ENCODE measurements around the gene FAAH2. TPM values are rescaled to one million over a fixed set of nuclear protein-coding genes. Genes with fewer than 3 reads are reported as not detected.

The FAAH2 gene, protein sequence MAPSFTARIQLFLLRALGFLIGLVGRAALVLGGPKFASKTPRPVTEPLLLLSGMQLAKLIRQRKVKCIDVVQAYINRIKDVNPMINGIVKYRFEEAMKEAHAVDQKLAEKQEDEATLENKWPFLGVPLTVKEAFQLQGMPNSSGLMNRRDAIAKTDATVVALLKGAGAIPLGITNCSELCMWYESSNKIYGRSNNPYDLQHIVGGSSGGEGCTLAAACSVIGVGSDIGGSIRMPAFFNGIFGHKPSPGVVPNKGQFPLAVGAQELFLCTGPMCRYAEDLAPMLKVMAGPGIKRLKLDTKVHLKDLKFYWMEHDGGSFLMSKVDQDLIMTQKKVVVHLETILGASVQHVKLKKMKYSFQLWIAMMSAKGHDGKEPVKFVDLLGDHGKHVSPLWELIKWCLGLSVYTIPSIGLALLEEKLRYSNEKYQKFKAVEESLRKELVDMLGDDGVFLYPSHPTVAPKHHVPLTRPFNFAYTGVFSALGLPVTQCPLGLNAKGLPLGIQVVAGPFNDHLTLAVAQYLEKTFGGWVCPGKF
- not detected in 2 replicates for polyA plus RNA-seq (2011; rRNA removed)
- polyA minus RNA-seq (2011; rRNA and poly(A)+ RNA removed), result 0.09 TPM in 1 of 2 replicates, not detected in the other

DNA sequence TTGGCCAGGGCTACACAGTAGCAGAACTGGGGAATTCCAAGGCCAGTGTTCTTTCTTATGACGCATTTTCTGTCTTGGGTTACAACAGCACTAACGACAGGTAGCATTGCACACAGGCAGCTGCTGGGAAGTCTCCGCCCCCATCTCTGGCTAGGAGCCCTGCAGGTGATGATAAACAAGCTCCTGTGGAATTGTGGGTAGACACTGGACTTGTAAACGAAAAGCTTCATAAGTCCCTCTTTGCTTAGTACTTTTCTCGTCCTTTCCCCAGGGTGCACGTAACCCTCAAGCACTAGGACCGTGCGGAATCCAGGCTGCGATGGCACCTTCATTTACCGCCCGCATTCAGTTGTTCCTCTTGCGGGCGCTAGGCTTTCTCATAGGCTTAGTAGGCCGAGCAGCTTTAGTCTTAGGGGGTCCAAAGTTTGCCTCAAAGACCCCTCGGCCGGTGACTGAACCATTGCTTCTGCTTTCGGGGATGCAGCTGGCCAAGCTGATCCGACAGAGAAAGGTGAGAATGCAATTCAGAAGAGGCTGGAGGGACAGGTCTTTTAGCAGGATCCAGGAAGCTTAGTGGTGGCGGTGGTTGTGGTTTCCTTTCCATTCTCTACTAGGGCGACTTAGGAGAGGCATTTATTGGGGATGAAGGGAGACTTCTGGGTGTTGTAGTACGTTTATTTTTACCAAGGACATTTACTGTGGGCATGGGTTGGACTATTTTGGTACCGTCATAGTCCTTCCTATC is at the start of gene FAAH2:
FAAH2 (plus strand) TSS at position 200 of the 745 bp plus-strand sequence; CDS start at position 320, 120 bp downstream.
- ChIA-PET POLR2A (no interaction called here), CTCF (interaction anchor here (1.3 kb wide), 1 partner anchor 17 kb away, joined by 3 read pairs; no protein-coding TSS in a partner anchor)
- Histone ChIP-seq H3K36me3 (ENCODE audit: control insufficient read depth, insufficient read depth, low read length) (no peaks in the 10 kb centered on the region), H3K27me3 (ENCODE audit: control insufficient read depth, insufficient read depth, low read length) (no peaks in the 10 kb centered on the region), H3K4me3 (ENCODE audit: low read depth, low read length) (no peak within 1 kb of the TSS)
- TF ChIP-seq, protein P1, sequence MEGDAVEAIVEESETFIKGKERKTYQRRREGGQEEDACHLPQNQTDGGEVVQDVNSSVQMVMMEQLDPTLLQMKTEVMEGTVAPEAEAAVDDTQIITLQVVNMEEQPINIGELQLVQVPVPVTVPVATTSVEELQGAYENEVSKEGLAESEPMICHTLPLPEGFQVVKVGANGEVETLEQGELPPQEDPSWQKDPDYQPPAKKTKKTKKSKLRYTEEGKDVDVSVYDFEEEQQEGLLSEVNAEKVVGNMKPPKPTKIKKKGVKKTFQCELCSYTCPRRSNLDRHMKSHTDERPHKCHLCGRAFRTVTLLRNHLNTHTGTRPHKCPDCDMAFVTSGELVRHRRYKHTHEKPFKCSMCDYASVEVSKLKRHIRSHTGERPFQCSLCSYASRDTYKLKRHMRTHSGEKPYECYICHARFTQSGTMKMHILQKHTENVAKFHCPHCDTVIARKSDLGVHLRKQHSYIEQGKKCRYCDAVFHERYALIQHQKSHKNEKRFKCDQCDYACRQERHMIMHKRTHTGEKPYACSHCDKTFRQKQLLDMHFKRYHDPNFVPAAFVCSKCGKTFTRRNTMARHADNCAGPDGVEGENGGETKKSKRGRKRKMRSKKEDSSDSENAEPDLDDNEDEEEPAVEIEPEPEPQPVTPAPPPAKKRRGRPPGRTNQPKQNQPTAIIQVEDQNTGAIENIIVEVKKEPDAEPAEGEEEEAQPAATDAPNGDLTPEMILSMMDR (IDR thresholded peaks at IDR 0.05; ENCODE audit: insufficient read depth, low read depth, low read length), result no peak
- no peak for DNase-seq (ENCODE audit: low read depth)

DNA sequence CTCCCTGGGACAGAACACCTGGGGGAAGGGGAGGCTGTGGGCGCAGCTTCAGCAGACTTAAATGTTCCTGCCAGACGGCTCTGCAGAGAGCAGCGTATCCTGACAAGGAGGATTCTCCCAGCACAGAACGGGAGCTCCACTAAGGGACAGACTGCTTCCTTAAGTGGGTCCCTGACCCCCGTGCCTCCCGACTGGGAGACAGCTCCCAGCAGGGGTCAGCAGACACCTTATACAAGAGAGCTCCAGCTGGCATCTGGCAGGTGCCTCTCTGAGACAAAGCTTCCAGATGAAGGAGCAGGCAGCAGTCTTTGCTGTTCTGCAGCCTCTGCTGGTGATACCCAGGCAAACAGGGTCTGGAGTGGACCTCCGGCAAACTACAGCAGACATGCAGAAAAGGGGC is 44.5 kb upstream of the FAAH2 start:
- no peak overlapping the region for H3K4me3 ChIP-seq (ENCODE audit: low read depth, low read length)
- ChIA-PET POLR2A (no interaction called here), CTCF (no interaction called here)
- TF ChIP-seq, protein P1 (IDR thresholded peaks at IDR 0.05; ENCODE audit: insufficient read depth, low read depth, low read length), result no peak
- H3K36me3 ChIP-seq (ENCODE audit: control insufficient read depth, insufficient read depth, low read length), result no peaks in the 10 kb centered on the region
- DNase-seq (ENCODE audit: low read depth), result no peak
- no peaks in the 10 kb centered on the region for H3K27me3 ChIP-seq (ENCODE audit: control insufficient read depth, insufficient read depth, low read length)

DNA sequence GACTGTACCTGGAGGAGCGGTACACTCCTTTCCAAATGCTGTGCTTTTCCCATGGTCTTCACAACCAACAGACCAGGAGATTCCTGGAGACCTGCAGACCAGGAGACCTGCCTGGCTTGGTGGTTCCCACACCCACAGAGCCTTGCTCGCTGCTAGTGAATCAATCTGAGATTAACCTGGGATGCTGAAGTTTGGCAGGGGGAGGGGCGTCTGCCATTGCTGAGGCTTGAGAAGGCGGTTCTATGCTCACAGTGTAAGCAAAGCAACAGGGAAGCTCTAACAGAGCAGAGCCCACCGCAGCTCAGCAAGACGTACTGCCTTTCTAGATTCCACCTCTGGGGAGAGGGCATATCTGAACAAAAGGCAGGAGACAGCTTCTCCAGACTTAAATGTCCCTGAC is 34.5 kb upstream of the FAAH2 start:
- no peaks in the 10 kb centered on the region for H3K36me3 ChIP-seq (ENCODE audit: control insufficient read depth, insufficient read depth, low read length)
- CTCF ChIA-PET, result no interaction called here
- POLR2A ChIA-PET, result no interaction called here

DNA sequence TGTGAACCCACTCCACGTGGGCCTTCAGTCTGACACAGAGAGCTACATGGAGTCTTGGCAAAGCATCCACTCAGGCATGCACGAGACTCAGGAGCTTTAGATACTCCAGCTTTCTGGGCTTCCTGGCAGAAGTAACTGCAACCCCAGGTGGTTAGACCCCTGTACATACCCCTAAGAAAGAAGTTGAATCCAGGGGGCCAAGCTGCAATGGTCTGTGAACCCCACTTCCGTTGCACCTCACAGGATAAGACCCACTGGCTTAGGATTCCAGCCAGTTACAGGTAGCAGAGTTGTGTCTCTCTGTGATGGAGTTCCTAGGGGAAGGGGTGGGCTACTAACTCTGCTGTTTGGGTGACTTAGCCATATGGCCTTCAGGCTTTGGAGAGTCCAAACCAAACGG is 21.4 kb upstream of the FAAH2 start:
- Histone ChIP-seq H3K27me3 (ENCODE audit: control insufficient read depth, insufficient read depth, low read length) (no peaks in the 10 kb centered on the region), H3K36me3 (ENCODE audit: control insufficient read depth, insufficient read depth, low read length) (no peaks in the 10 kb centered on the region), H3K4me3 (ENCODE audit: low read depth, low read length) (no peak overlapping the region)
- DNase-seq (ENCODE audit: low read depth), result no peak
- ChIA-PET CTCF (no interaction called here), POLR2A (no interaction called here)
- TF ChIP-seq, protein P1 (IDR thresholded peaks at IDR 0.05; ENCODE audit: insufficient read depth, low read depth, low read length), result no peak

More for the DNA sequence above, 34.5 kb upstream of the FAAH2 start:
- no peak overlapping the region for H3K4me3 ChIP-seq (ENCODE audit: low read depth, low read length)
- DNase-seq (ENCODE audit: low read depth), result no peak
- TF ChIP-seq, protein P1 (IDR thresholded peaks at IDR 0.05; ENCODE audit: insufficient read depth, low read depth, low read length), result no peak
- no peaks in the 10 kb centered on the region for H3K27me3 ChIP-seq (ENCODE audit: control insufficient read depth, insufficient read depth, low read length)

DNA sequence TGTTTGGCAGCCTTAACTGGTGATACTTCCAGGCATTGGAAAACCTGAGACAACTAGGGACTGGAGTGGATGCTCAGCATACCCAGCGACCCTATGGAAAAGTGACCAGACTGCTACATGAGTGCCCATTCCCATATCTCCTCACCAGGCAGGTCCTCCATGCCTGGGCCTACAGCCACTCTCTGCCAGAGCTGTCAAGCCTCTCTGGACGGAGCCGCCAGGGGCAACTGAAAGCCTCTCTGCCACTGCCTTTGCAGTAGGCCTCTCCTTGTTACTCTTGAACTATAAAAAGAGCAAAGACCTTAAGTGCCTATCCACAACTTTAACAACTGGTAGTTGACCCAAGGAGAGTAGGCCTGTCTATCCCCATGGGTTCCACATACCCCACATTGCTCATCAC is 20.2 kb upstream of the FAAH2 start:
- POLR2A ChIA-PET, result no interaction called here
- Histone ChIP-seq H3K36me3 (ENCODE audit: control insufficient read depth, insufficient read depth, low read length) (no peaks in the 10 kb centered on the region), H3K27me3 (ENCODE audit: control insufficient read depth, insufficient read depth, low read length) (no peaks in the 10 kb centered on the region), H3K4me3 (ENCODE audit: low read depth, low read length) (no peak overlapping the region)
- DNase-seq (ENCODE audit: low read depth), result no peak
- TF ChIP-seq, protein P1 (IDR thresholded peaks at IDR 0.05; ENCODE audit: insufficient read depth, low read depth, low read length), result no peak
- CTCF ChIA-PET, result no interaction called here
